Mucosa of rectum (tissue), 2 donors: ENCODE measurements around the gene ZNF653.
"Not testable (repeated sequence)": the region's sequence is repeated elsewhere in the genome, so short reads cannot be mapped to it uniquely, and the experiment has no call there.

Experiments
- H3K27ac ChIP-seq, 2 donors: one replicate each; pipeline ENCODE4 v1.7.0; 2013; ENCODE audit warnings: inconsistent platforms in 2 of 2, low read depth in 2 of 2, low read length in 2 of 2
- H3K27me3 ChIP-seq, 2 donors: one replicate each; pipeline ENCODE4 v1.7.0; 2013; ENCODE audit warnings: low read length in 2 of 2; ENCODE audit not compliant: control insufficient read depth in 2 of 2, insufficient read depth in 2 of 2
- H3K36me3 ChIP-seq, 2 donors: one replicate each; pipeline ENCODE4 v1.7.0; 2013; ENCODE audit warnings: low read length in 2 of 2; ENCODE audit not compliant: control insufficient read depth in 2 of 2, insufficient read depth in 2 of 2
- H3K4me1 ChIP-seq, 2 donors: one replicate each; pipeline ENCODE4 v1.7.0; 2013; ENCODE audit warnings: low read length in 2 of 2, mild to moderate bottlenecking in 1 of 2; ENCODE audit not compliant: control insufficient read depth in 2 of 2, insufficient read depth in 2 of 2
- H3K4me3 ChIP-seq, 2 donors: one replicate each; pipeline ENCODE4 v1.7.0; 2013; ENCODE audit warnings: low read length in 2 of 2
- H3K9ac ChIP-seq, 2 donors: one replicate each; pipeline ENCODE4 v1.7.0; 2013; ENCODE audit warnings: low read length in 2 of 2, low read depth in 1 of 2, mild to moderate bottlenecking in 1 of 2
- H3K9me3 ChIP-seq, 2 donors: one replicate each; pipeline ENCODE4 v1.7.0; 2013; ENCODE audit warnings: low read length in 2 of 2; ENCODE audit not compliant: control insufficient read depth in 2 of 2
- donor health status: healthy.
- donor health status: Normal muscosa, but diverticular disease.

Gene ZNF653

GRCh38 chr19:11433526-11433925 is 72.1 kb downstream of the ZNF653 start:
- Histone ChIP-seq H3K4me1 (peaks cover 14 to 16% of the 10 kb centered on the region in 2 donors), H3K36me3 (peaks cover 9 to 15% of the 10 kb centered on the region in 2 donors)
- H3K27ac ChIP-seq, H3K27me3 ChIP-seq, H3K9ac ChIP-seq, H3K4me3 ChIP-seq, H3K9me3 ChIP-seq: not testable (repeated sequence)
